ENCODE measurements around the gene LBH.

LBH gene

DNA sequence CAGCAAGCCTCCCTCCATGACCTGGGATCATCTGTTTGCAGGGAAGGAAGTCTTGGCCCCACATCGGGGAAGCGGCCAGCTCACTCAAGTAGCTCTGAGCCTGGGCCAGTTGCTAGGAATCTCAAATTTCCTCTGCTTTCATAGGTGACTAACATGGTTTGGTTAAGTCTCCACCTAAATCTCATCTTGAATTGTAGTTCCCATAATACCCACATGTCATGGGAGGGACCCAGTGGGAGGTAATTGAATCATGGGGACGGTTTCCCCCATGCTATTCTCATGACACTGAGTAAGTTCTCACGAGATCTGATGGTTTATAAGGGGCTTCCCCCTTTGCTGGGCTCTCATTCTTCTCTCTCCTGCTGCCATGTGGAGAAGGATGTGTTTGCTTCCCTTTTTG, 75.2 kb downstream of the LBH start:
- no peak for TF ChIP-seq CTCF (conservative IDR thresholded peaks at IDR 0.05; ENCODE audit: low read length)
- no peak for DNase-seq (ENCODE audit: low read depth)
- no peak overlapping the region for H3K4me3 ChIP-seq (ENCODE audit: low read length)

- no peak for TF ChIP-seq CTCF (conservative IDR thresholded peaks at IDR 0.05; ENCODE audit: low read length)
- DNase-seq (ENCODE audit: low read depth): no peak
- H3K4me3 ChIP-seq (ENCODE audit: low read length): no peak overlapping the region
Observed at GRCh38 chr2:30308280-30308679, 76.9 kb downstream of the LBH start.

Measured in AG10803 (cell line).